Measurements from ENCODE around the gene SDHAF2. TPM values are rescaled to one million over a fixed set of nuclear protein-coding genes. Genes with fewer than 3 reads are reported as not detected.

The SDHAF2 gene
- total and polyA plus RNA-seq, 2 of the 13 experiments (the other 11 are each of a cell fraction or from before 2014, with no cell fraction given) = 44.2 to 70.4 TPM

- DNase-seq (ENCODE audit: low spot score) = peak; percentile 31
- peak; percentile 48 for ATAC-seq
- H3K4me1 ChIP-seq (ENCODE audit: insufficient read depth, low read length) = peaks cover 57% of the 10 kb centered on the region
- H3K27ac ChIP-seq (ENCODE audit: extremely low read length, insufficient read depth, low read length) = no peak overlapping the region
- ChIA-PET CTCF (ENCODE audit: low intra/inter-chr PET ratio, low total read pairs) (no interaction called here), POLR2A (interaction anchor here (0.9 kb wide), 1 partner anchor 8 kb away, joined by 4 read pairs; no protein-coding TSS in a partner anchor)
- H3K4me3 ChIP-seq (replicated peaks in 1 of 3; ENCODE audit: insufficient read depth in 1 of 3, low read depth in 2 of 3, low read length in 3 of 3) = peak overlapping the region; percentile 39 to 63 (median 46); a peak in 3 of 6 replicates
- BruUV-seq (replicated peaks) = no TSS peak
- no peaks in the 10 kb centered on the region for H3K36me3 ChIP-seq (replicated peaks in 1 of 2; ENCODE audit: control insufficient read depth in 1 of 2, insufficient read depth in 2 of 2, low read length in 2 of 2)
- peaks cover 0 to 17% of the 10 kb centered on the region in 2 experiments; a peak in 4 of 5 replicates for H3K27me3 ChIP-seq (ENCODE audit: control insufficient read depth in 1 of 2, insufficient read depth in 2 of 2, low read length in 2 of 2)
- H3K9me3 ChIP-seq (ENCODE audit: low read length) = no peaks in the 10 kb centered on the region
- no peaks in the 10 kb centered on the region for H3K79me2 ChIP-seq (ENCODE audit: insufficient read depth, low read length)
- no peak for FAIRE-seq
- in situ Hi-C loops (cut with HindIII; ENCODE audit: extremely low pct_ligation_motif_present, low pct_unique_long_range_greater_than_20kb) = no loop called here
- H2AFZ ChIP-seq (ENCODE audit: low read length) = no peak overlapping the region
- 4% methylated on average over 9 of the region's 13 CpGs for WGBS (ENCODE audit: low lambda C conversion rate)
- H3K9ac ChIP-seq (ENCODE audit: insufficient read depth, low read depth, low read length) = peak overlapping the region; percentile 36; the same call in 1 of the 2 replicates
- intact Hi-C loops (cut with micrococcal nuclease; ENCODE audit: unreplicated experiment) = no loop called here
- no peaks in the 10 kb centered on the region for H4K20me1 ChIP-seq (ENCODE audit: insufficient read depth, low read length)
- H3K4me2 ChIP-seq (ENCODE audit: low read depth, low read length) = peak overlapping the region; percentile 88
- TF ChIP-seq ZSCAN25 (CRISPR knock-in tag; IDR thresholded peaks at IDR 0.05) (peak; percentile 69; the same call in 1 of the 2 replicates), SMC3 (IDR thresholded peaks at IDR 0.05; ENCODE audit: low read length) (no peak), ARHGAP35 (CRISPR knock-in tag; IDR thresholded peaks at IDR 0.05; ENCODE audit: borderline replicate concordance) (no peak), ZNF281 (CRISPR knock-in tag; IDR thresholded peaks at IDR 0.05; ENCODE audit: borderline replicate concordance) (no peak), BATF2 (CRISPR knock-in tag; IDR thresholded peaks at IDR 0.05) (0 out of 2 replicates have a peak, but pooled peaks have one; percentile 47), ZNF644 (CRISPR knock-in tag; IDR thresholded peaks at IDR 0.05; ENCODE audit: low read depth) (no peak), RXRB (CRISPR knock-in tag; IDR thresholded peaks at IDR 0.05; ENCODE audit: borderline replicate concordance) (peak; percentile 80), NR2F6 (IDR thresholded peaks at IDR 0.05) (no peak; the same call in 1 of the 2 replicates), NR2F6 (CRISPR knock-in tag; IDR thresholded peaks at IDR 0.05) (peak; percentile 21; the same call in 1 of the 2 replicates), NONO (IDR thresholded peaks at IDR 0.05) (no peak), NONO (CRISPR knock-in tag; conservative IDR thresholded peaks at IDR 0.05) (0 out of 2 replicates have a peak, but pooled peaks have one; percentile 20), ZNF775 (CRISPR knock-in tag; IDR thresholded peaks at IDR 0.05; ENCODE audit: borderline replicate concordance) (no peak), ZNF12 (CRISPR knock-in tag; IDR thresholded peaks at IDR 0.05) (no peak), ZNF772 (CRISPR knock-in tag; IDR thresholded peaks at IDR 0.05) (0 out of 2 replicates have a peak, but pooled peaks have one; percentile 17), HIC2 (CRISPR knock-in tag; IDR thresholded peaks at IDR 0.05; ENCODE audit: low read depth) (no peak), ZNF263 (CRISPR knock-in tag; IDR thresholded peaks at IDR 0.05) (0 out of 2 replicates have a peak, but pooled peaks have one; percentile 3), HNF4A (CRISPR knock-in tag; IDR thresholded peaks at IDR 0.05) (peak; percentile 47; the same call in 1 of the 2 replicates), EED (CRISPR knock-in tag; IDR thresholded peaks at IDR 0.05) (0 out of 2 replicates have a peak, but pooled peaks have one; percentile 22)
Observed at GRCh38 chr11:61489833-61490721, 60.2 kb downstream of the SDHAF2 start.
